ENCODE data around the gene NMRK1. TPM values are rescaled to one million over a fixed set of nuclear protein-coding genes. Genes with fewer than 3 reads are reported as not detected.

NMRK1 gene
- total and polyA plus RNA-seq, 2 of the 13 experiments (the other 11 are each of a cell fraction or from before 2014, with no cell fraction given), result 9.1 to 12.9 TPM

DNA sequence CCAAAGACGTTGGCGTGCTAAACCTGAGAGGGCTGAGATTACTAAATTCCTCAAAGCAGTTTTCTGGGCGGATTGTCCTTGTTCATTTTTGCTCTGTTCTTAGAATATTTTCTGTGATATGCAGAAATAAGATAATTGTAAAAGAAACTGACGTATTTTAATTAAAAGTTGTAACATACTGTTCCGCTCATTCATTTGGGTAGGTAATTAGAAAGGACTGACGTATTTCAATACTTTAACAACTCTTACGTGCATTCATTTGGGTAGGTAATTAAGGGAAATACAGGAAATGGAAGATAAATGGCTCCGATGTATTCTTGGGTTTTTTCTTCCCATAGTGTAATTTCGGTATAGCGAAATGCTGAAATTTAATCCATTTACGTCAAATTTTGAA is 1.4 kb upstream of the NMRK1 start:
- ATAC-seq (no peak), FAIRE-seq (no peak), DNase-seq (ENCODE audit: low spot score) (no peak)
- TF ChIP-seq ARNT2 (CRISPR knock-in tag; IDR thresholded peaks at IDR 0.05; ENCODE audit: low read depth) (no peak), SMAD9 (CRISPR knock-in tag; IDR thresholded peaks at IDR 0.05) (no peak), ZBTB8A (CRISPR knock-in tag; IDR thresholded peaks at IDR 0.05; ENCODE audit: borderline replicate concordance, low read depth) (no peak), ARHGAP35 (CRISPR knock-in tag; IDR thresholded peaks at IDR 0.05; ENCODE audit: borderline replicate concordance) (no peak), CREB1 (IDR thresholded peaks at IDR 0.05) (peak; percentile 13; the same call in 1 of the 2 replicates), CREB1 (CRISPR knock-in tag; IDR thresholded peaks at IDR 0.05) (no peak), GABPA (IDR thresholded peaks at IDR 0.05; ENCODE audit: low read depth, low read length) (no peak), GABPA (CRISPR knock-in tag; IDR thresholded peaks at IDR 0.05; ENCODE audit: low read depth) (no peak)
- TF ChIP-seq, protein P1, sequence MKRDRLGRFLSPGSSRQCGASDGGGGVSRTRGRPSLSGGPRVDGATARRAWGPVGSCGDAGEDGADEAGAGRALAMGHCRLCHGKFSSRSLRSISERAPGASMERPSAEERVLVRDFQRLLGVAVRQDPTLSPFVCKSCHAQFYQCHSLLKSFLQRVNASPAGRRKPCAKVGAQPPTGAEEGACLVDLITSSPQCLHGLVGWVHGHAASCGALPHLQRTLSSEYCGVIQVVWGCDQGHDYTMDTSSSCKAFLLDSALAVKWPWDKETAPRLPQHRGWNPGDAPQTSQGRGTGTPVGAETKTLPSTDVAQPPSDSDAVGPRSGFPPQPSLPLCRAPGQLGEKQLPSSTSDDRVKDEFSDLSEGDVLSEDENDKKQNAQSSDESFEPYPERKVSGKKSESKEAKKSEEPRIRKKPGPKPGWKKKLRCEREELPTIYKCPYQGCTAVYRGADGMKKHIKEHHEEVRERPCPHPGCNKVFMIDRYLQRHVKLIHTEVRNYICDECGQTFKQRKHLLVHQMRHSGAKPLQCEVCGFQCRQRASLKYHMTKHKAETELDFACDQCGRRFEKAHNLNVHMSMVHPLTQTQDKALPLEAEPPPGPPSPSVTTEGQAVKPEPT (CRISPR knock-in tag; IDR thresholded peaks at IDR 0.05; ENCODE audit: low read depth), result no peak
- 6% methylated on average over 11 of the region's 11 CpGs for WGBS (ENCODE audit: low lambda C conversion rate)
- BruUV-seq (replicated peaks), result TSS peak; percentile 50
- H3K9me3 ChIP-seq (ENCODE audit: low read length), result no peaks in the 10 kb centered on the region
- peak overlapping the region; percentile 94 for H3K27ac ChIP-seq (ENCODE audit: extremely low read length, insufficient read depth, low read length)
- H2AFZ ChIP-seq (ENCODE audit: low read length), result peak overlapping the region; percentile 71
- peaks cover 5% of the 10 kb centered on the region; the same call in 1 of the 2 replicates for H4K20me1 ChIP-seq (ENCODE audit: insufficient read depth, low read length)
- CTCF ChIA-PET (ENCODE audit: low intra/inter-chr PET ratio, low total read pairs), result no interaction called here
- H3K79me2 ChIP-seq (ENCODE audit: insufficient read depth, low read length), result peaks cover 36% of the 10 kb centered on the region
- H3K9ac ChIP-seq (ENCODE audit: insufficient read depth, low read depth, low read length), result peak overlapping the region; percentile 84
- peak overlapping the region; percentile 91 for H3K4me2 ChIP-seq (ENCODE audit: low read depth, low read length)
- H3K27me3 ChIP-seq (ENCODE audit: control insufficient read depth in 1 of 2, insufficient read depth in 2 of 2, low read length in 2 of 2), result no peaks in the 10 kb centered on the region; a peak in 1 of 5 replicates
- H3K36me3 ChIP-seq (replicated peaks in 1 of 2; ENCODE audit: control insufficient read depth in 1 of 2, insufficient read depth in 2 of 2, low read length in 2 of 2), result no peaks in the 10 kb centered on the region
- intact Hi-C loops (cut with micrococcal nuclease; ENCODE audit: unreplicated experiment) (loop anchor here (2.0 to 5.0 kb wide), 3 partner anchors 61 to 137 kb away; partner anchors contain the start of genes C9orf40 and CARNMT1), in situ Hi-C loops (cut with HindIII; ENCODE audit: extremely low pct_ligation_motif_present, low pct_unique_long_range_greater_than_20kb) (loop anchor here (5.0 kb wide), 1 partner anchor 137 kb away; the partner anchor contains the start of gene C9orf40)
- peaks cover 78% of the 10 kb centered on the region for H3K4me1 ChIP-seq (ENCODE audit: insufficient read depth, low read length)
- H3K4me3 ChIP-seq (replicated peaks in 1 of 3; ENCODE audit: insufficient read depth in 1 of 3, low read depth in 2 of 3, low read length in 3 of 3), result peak overlapping the region; percentile 70 to 95 (median 78)
- POLR2A ChIA-PET, result interaction anchor here (0.9 kb wide), 1 partner anchor 17 kb away, joined by 3 read pairs; no protein-coding TSS in a partner anchor

All from HepG2 (cell line).